C4-2B (cell line): ENCODE measurements around the gene GPI.

Experiments
- ZFX ChIP-seq: fragments of 450-650 bp; IDR thresholded peaks from 2 replicates; pipeline ENCODE4 v1.6.1; 2017
- TF ChIP-seq, protein P1 (sequence below): fragments of 450-650 bp; conservative IDR thresholded peaks from 2 replicates; pipeline ENCODE4 v1.5.1; 2017; ENCODE audit warnings: mild to moderate bottlenecking

DNA sequence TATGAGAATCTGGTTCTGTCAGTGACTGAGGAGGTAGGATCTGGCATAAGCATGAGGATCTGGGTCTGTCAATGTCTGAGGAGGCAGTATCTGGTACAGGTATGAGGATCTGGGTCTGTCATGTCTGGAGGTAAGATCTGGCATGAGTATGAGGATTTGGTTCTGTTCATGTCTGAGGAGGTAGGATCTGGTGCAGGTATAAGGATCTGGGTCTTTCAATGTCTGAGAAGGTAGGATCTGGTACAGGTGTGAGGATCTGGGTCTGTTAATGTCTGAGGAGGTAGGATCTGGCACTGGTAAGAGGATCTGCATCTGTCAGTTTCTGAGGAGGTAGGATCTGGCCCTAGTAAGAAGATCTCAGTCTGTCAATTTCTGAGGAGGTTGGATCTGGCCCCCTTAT is 26.8 kb downstream of the GPI start:
- TF ChIP-seq, protein P1, sequence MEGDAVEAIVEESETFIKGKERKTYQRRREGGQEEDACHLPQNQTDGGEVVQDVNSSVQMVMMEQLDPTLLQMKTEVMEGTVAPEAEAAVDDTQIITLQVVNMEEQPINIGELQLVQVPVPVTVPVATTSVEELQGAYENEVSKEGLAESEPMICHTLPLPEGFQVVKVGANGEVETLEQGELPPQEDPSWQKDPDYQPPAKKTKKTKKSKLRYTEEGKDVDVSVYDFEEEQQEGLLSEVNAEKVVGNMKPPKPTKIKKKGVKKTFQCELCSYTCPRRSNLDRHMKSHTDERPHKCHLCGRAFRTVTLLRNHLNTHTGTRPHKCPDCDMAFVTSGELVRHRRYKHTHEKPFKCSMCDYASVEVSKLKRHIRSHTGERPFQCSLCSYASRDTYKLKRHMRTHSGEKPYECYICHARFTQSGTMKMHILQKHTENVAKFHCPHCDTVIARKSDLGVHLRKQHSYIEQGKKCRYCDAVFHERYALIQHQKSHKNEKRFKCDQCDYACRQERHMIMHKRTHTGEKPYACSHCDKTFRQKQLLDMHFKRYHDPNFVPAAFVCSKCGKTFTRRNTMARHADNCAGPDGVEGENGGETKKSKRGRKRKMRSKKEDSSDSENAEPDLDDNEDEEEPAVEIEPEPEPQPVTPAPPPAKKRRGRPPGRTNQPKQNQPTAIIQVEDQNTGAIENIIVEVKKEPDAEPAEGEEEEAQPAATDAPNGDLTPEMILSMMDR = no peak
- no peak for TF ChIP-seq ZFX
